Measurements from ENCODE around the gene EMILIN2. TPM values are rescaled to one million over a fixed set of nuclear protein-coding genes. Genes with fewer than 3 reads are reported as not detected.

The EMILIN2 gene
- total RNA-seq, 2 experiments from 2014 or later, result 17.3 to 19.4 TPM

DNA sequence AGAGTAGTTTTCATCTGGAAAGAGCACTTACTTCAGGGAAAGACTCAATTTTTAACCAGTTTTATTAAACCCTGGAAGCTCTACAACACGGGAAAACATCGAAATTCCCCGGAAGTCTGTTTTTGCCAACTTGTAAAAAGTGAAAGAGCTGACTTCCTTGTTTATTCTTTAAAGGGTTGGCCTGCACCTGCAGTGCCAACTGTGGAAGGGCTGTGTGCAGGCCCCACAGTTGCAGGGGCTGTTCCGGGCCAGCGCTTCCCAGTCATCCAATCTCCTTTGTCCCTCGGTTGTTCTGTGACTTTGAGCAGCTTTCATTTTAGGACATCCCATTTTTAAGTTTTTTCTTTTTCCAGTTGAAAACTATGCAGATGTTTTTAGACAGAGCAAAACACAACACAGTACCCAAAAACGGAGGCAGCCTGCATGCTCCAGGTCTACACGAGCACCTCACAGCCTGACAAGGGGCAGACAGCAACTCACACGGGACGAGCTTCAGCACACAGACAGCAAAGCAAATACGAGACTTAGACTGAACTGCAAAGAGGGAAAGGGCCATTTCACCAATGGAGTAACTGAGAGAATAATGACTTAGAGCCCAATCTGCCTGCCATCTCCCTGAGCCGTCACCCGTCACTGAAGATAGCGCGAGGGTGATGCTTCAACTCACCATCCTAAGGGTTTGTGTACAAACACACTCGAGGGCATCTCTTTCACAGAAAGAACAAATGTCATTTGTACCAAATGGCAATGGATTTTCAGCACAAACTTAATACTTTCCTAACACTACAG, 70.6 kb downstream of the EMILIN2 start:
- Mint-ChIP-seq H3K27ac (peak overlapping the region; percentile 78), H3K27me3 (no peaks in the 10 kb centered on the region), H3K9me3 (no peaks in the 10 kb centered on the region), H3K4me3 (no peak overlapping the region), H3K4me1 (ENCODE audit: low read depth) (peaks cover 28% of the 10 kb centered on the region), H3K36me3 (ENCODE audit: low read depth) (peaks cover 64% of the 10 kb centered on the region)
- ATAC-seq, result no peak
- ChIA-PET CTCF (interaction anchor here (1.0 to 2.4 kb wide), 7 partner anchors 10 to 329 kb away, joined by 3 to 9 read pairs (median 4); no protein-coding TSS in a partner anchor), POLR2A (interaction anchor here (0.6 to 1.7 kb wide), 3 partner anchors 10 to 352 kb away, joined by 3 to 6 read pairs (median 4); no protein-coding TSS in a partner anchor)
- no peak for DNase-seq
- intact Hi-C loops (cut with micrococcal nuclease), result no loop called here
- TF ChIP-seq, protein P1, sequence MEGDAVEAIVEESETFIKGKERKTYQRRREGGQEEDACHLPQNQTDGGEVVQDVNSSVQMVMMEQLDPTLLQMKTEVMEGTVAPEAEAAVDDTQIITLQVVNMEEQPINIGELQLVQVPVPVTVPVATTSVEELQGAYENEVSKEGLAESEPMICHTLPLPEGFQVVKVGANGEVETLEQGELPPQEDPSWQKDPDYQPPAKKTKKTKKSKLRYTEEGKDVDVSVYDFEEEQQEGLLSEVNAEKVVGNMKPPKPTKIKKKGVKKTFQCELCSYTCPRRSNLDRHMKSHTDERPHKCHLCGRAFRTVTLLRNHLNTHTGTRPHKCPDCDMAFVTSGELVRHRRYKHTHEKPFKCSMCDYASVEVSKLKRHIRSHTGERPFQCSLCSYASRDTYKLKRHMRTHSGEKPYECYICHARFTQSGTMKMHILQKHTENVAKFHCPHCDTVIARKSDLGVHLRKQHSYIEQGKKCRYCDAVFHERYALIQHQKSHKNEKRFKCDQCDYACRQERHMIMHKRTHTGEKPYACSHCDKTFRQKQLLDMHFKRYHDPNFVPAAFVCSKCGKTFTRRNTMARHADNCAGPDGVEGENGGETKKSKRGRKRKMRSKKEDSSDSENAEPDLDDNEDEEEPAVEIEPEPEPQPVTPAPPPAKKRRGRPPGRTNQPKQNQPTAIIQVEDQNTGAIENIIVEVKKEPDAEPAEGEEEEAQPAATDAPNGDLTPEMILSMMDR (IDR thresholded peaks at IDR 0.05), result no peak

DNA sequence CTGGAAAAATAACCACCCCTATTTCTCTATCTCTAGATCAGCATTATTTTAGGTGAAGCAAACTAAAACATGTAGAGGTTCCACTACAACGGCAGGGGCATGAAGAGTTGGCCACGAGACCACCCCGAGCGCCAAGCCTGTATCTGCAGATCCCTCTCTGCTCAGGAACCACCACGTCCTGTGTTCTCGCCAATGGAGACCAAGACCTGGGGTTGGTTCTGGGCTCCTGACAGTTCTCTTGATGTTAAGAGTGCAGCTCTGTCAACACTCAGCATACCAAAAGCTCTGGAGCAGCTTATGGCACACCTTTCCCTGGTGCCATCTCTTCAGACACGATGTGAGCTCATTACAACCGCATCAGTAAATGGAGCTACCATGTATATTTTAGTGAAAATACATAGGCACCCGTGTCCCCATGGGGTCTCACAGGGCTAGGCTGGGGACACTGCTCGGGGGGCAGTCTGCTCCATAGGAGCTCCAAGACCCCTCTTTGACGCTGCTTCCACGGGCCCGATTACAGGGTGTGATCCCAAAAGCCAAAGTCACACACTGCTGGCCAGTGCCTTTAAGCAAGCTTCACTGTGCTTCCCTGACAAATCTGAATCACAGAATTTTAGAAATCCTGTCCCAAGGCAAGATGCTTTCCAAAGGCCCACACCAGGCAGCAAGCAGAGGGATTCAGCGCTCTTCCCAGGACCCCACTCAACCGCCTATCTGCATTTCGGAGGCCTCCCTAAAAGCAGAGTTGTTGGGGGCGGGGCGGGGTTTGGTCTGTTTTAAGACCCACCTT, 72.2 kb downstream of the EMILIN2 start:
- Mint-ChIP-seq H3K9me3 (no peaks in the 10 kb centered on the region), H3K27me3 (no peaks in the 10 kb centered on the region), H3K4me1 (ENCODE audit: low read depth) (peaks cover 28% of the 10 kb centered on the region), H3K4me3 (no peak overlapping the region), H3K36me3 (ENCODE audit: low read depth) (peaks cover 69% of the 10 kb centered on the region), H3K27ac (peak overlapping the region; percentile 25)
- ATAC-seq (no peak), DNase-seq (no peak)
- CTCF ChIA-PET, result interaction anchor here (0.9 to 2.4 kb wide), 6 partner anchors 8 to 327 kb away, joined by 3 to 9 read pairs (median 4); no protein-coding TSS in a partner anchor
- intact Hi-C loops (cut with micrococcal nuclease), result no loop called here
- TF ChIP-seq, protein P1 (IDR thresholded peaks at IDR 0.05), result no peak
- POLR2A ChIA-PET, result interaction anchor here (1.4 to 2.5 kb wide), 2 partner anchors 8 to 11 kb away, joined by 5 to 13 read pairs; no protein-coding TSS in a partner anchor

DNA sequence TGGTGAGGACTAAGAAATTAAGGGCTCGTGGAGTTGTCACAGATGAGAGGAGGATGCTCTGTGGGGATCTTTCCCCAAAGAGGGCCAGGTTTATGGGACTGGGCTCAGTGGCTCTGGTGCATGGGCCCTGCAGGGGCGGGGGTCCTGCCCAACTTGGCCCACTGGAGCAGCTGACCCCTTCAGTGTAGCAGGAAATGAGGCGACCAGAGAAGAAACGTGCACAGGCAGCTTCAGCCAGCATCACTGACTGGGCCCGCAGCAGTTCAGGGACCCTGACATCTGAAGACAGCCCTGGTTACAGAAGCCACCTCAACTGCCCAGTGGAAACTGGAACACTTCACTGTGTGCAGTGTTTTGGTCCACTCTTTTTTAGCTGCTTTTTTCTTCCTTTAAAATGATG, 72.8 kb downstream of the EMILIN2 start:
- Mint-ChIP-seq H3K9me3 (no peaks in the 10 kb centered on the region), H3K36me3 (ENCODE audit: low read depth) (peaks cover 74% of the 10 kb centered on the region), H3K4me1 (ENCODE audit: low read depth) (peaks cover 28% of the 10 kb centered on the region), H3K4me3 (no peak overlapping the region), H3K27ac (peak overlapping the region; percentile 25), H3K27me3 (no peaks in the 10 kb centered on the region)
- ChIA-PET CTCF (interaction anchor here (1.4 to 1.8 kb wide), 2 partner anchors 14 to 66 kb away, joined by 4 to 5 read pairs; no protein-coding TSS in a partner anchor), POLR2A (interaction anchor here (1.4 to 2.5 kb wide), 2 partner anchors 9 to 11 kb away, joined by 5 to 13 read pairs; no protein-coding TSS in a partner anchor)
- TF ChIP-seq, protein P1 (IDR thresholded peaks at IDR 0.05), result no peak
- intact Hi-C loops (cut with micrococcal nuclease), result no loop called here
- DNase-seq, result no peak
- ATAC-seq, result no peak

GRCh38 chr18:2920027-2920426, 73.2 kb downstream of the EMILIN2 start:
- CTCF ChIA-PET, result interaction anchor here (1.2 to 1.8 kb wide), 3 partner anchors 13 to 209 kb away, joined by 3 to 5 read pairs (median 4); no protein-coding TSS in a partner anchor
- Mint-ChIP-seq H3K4me3 (no peak overlapping the region), H3K4me1 (ENCODE audit: low read depth) (peaks cover 28% of the 10 kb centered on the region), H3K9me3 (no peaks in the 10 kb centered on the region), H3K27me3 (no peaks in the 10 kb centered on the region), H3K27ac (peak overlapping the region; percentile 58), H3K36me3 (ENCODE audit: low read depth) (peaks cover 73% of the 10 kb centered on the region)
- TF ChIP-seq, protein P1 (IDR thresholded peaks at IDR 0.05), result no peak
- POLR2A ChIA-PET, result interaction anchor here (1.4 to 2.5 kb wide), 2 partner anchors 9 to 12 kb away, joined by 5 to 13 read pairs; no protein-coding TSS in a partner anchor
- intact Hi-C loops (cut with micrococcal nuclease), result no loop called here
- ATAC-seq, result no peak
- no peak for DNase-seq
